ENCODE data around the gene CSNK1D.
"Not testable (repeated sequence)": the region's sequence is repeated elsewhere in the genome, so short reads cannot be mapped to it uniquely, and the experiment has no call there.

The CSNK1D gene

DNA sequence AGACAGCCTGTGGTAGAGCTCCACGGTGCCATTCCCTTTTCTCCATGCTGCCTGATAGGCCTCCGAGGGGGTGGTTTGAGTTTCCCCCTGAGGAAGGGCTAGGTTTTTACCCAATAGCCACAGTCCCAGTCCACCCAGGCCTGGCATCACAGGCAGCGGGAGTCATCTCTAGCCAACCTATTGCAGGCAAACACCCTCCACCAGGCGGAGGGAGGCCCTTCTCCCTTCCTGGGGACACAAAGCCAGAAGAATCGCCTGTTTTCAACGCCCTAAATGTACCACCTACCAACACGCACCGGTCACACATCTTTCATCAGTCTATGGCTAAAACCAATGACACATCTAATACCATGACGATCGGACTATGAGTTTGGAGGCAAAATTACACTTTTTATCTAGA, 7.4 kb downstream of the CSNK1D start:
- TF ChIP-seq, protein P1, sequence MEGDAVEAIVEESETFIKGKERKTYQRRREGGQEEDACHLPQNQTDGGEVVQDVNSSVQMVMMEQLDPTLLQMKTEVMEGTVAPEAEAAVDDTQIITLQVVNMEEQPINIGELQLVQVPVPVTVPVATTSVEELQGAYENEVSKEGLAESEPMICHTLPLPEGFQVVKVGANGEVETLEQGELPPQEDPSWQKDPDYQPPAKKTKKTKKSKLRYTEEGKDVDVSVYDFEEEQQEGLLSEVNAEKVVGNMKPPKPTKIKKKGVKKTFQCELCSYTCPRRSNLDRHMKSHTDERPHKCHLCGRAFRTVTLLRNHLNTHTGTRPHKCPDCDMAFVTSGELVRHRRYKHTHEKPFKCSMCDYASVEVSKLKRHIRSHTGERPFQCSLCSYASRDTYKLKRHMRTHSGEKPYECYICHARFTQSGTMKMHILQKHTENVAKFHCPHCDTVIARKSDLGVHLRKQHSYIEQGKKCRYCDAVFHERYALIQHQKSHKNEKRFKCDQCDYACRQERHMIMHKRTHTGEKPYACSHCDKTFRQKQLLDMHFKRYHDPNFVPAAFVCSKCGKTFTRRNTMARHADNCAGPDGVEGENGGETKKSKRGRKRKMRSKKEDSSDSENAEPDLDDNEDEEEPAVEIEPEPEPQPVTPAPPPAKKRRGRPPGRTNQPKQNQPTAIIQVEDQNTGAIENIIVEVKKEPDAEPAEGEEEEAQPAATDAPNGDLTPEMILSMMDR (IDR thresholded peaks at IDR 0.05; ENCODE audit: extremely low read depth, missing control alignments), result no peak
- DNase-seq (ENCODE audit: low spot score), result no peak

DNA sequence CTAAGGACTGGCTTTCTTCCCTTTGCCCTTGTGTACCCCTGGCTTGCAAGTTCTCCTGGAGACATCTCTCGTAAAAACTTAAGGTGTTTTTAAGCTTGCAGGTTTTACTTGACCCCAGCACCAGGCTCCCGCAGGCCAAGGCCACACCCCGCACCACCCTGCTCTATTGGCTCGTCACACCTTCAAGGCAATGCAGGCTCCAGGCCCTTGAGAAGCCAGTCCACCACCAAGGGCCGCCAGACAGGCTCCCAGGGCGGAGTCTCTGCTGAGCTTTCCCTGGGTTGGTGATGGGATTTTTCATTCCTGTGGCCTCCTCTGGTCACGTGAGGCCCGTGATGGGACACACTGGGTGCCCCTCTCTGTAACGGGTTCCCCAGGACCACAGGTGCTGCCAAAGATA, 9.9 kb downstream of the CSNK1D start:
- TF ChIP-seq, protein P1 (IDR thresholded peaks at IDR 0.05; ENCODE audit: extremely low read depth, missing control alignments), result no peak
- no peak for DNase-seq (ENCODE audit: low spot score)

DNA sequence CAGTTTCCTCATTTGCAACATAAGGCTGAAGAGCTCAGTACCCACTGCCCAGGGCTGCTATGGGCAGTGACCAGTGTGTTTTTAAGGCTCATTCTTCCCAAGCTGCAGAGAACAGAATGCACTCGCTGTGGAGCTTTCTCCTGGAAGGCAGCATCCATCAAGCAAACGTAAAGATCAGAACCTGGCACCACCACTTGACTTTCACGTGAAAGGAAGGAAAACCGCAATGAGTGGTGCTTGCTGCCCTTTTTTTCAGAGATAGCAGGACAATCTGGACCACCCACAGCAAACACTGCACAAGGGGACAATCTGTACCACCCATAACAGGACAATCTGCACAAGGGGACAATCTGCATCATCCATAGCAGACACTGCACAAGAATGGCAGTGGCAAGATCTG, 11.2 kb downstream of the CSNK1D start:
- no peak for DNase-seq (ENCODE audit: low spot score)
- TF ChIP-seq, protein P1 (IDR thresholded peaks at IDR 0.05; ENCODE audit: extremely low read depth, missing control alignments), result no peak

DNA sequence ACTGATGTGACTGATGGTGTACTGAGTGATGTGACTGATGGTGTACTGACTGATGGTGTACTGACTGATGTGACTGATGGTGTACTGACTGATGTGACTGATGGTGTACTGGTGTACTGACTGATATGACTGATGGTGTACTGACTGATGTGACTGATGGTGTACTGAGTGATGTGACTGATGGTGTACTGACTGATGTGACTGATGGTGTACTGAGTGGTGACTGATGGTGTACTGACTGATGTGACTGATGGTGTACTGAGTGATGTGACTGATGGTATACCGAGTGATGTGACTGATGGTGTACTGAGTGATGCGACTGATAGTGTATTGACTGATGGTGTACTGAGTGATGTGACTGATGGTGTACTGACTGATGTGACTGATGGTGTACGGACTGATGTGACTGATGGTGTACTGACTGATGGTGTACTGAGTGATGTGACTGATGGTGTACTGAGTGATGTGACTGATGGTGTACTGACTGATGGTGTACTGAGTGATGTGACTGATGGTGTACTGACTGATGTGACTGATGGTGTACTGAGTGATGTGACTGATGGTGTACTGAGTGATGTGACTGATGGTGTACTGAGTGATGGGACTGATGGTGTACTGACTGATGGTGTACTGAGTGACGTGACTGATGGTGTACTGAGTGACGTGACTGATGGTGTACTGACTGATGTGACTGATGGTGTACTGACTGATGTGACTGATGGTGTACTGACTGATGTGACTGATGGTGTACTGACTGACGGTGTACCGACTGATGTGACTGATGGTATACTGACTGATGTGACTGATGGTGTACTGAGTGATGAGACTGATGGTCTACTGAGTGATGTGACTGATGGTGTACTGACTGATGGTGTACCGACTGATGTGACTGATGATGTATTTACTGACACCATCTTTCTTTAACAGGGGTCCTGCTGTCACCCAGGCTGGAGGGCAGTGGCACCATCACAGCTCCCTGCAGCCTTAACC, 13.2 kb downstream of the CSNK1D start:
- DNase-seq (ENCODE audit: low spot score), result not testable (repeated sequence)

DNA sequence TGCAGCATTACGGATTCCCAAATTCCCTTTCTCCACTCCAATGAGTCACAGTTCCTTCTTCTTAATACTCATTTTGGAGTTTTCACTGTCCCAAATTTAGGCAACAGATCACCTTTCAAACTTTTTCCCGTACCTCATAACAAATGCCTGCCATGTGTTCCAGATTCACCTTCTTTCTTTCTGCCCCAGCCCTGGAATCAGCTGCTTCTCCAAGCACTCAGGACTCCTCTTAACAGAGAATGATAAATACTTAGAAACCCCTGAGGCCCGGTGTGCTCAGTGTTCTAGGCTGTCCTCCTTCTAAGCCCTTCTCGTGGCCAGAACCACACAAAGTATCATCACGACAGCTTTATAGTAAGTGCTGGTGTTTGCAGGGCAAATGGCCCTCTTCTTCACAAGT, 14.9 kb downstream of the CSNK1D start:
- TF ChIP-seq, protein P1 (IDR thresholded peaks at IDR 0.05; ENCODE audit: extremely low read depth, missing control alignments), result no peak
- no peak for DNase-seq (ENCODE audit: low spot score)

DNA sequence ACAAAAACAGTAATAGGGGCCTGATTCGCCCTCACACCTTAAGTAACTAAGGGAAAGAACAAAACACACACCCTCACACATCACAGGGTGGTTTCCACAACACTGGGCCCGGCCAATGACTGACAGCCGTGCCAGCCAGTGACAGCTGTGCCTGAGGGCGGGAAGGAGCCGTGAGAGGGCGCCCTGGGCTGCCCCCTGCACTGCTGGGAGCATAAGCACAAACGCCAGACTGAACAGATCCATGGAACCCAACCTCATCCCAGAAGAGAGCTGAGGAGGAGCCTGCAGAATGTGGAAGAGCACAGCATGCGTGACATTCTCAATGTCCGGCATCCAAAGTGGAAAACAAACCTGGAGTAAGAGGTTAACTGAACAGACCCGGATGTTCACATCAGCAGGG, 16.0 kb downstream of the CSNK1D start:
- peak; percentile 24 for DNase-seq (ENCODE audit: low spot score)
- TF ChIP-seq, protein P1 (IDR thresholded peaks at IDR 0.05; ENCODE audit: extremely low read depth, missing control alignments), result no peak

DNA sequence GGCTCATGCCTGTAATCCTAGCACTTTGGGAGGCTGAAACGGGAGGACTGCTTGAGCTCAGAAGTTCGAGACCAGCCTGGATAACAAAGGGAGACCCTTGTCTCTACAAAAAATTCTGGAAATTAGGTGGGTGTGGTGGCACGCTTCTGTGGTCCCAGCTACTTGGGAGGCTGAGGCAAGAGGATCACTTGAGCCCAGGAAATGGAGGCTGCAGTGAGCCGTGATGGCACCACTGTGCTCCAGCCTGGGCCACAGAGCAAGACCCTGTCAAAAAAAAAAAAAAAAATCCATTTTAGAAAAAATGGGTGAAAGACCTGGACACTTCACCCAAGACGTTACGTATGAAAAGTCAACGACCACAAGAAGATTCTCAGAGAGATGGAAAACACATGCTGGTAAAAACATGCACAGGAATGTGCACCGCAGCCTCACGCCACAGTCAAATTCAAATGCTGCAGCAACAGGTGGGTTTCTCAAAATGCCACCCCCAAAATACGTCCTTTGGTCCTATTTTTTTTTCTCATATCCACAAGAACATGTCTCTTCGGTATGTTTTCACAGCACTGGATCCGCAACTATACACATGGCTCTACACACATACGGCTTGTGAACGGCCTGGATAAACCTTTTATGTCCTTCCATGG, 17.1 kb downstream of the CSNK1D start:
- TF ChIP-seq, protein P1 (IDR thresholded peaks at IDR 0.05; ENCODE audit: extremely low read depth, missing control alignments), result no peak
- no peak for DNase-seq (ENCODE audit: low spot score)
